ENCODE results near the gene STK32C. TPM values are rescaled to one million over a fixed set of nuclear protein-coding genes. Genes with fewer than 3 reads are reported as not detected.
"Not testable (repeated sequence)": the region's sequence is repeated elsewhere in the genome, so short reads cannot be mapped to it uniquely, and the experiment has no call there.

Gene STK32C
- total RNA-seq, 1 donor from 2014 or later: 3.4 TPM

- no peak for DNase-seq
Measured at GRCh38 chr10:132281915-132282666, 25.7 kb downstream of the STK32C start.

- no peak for DNase-seq
Measured at GRCh38 chr10:132280646-132281074, 27.1 kb downstream of the STK32C start.

DNA sequence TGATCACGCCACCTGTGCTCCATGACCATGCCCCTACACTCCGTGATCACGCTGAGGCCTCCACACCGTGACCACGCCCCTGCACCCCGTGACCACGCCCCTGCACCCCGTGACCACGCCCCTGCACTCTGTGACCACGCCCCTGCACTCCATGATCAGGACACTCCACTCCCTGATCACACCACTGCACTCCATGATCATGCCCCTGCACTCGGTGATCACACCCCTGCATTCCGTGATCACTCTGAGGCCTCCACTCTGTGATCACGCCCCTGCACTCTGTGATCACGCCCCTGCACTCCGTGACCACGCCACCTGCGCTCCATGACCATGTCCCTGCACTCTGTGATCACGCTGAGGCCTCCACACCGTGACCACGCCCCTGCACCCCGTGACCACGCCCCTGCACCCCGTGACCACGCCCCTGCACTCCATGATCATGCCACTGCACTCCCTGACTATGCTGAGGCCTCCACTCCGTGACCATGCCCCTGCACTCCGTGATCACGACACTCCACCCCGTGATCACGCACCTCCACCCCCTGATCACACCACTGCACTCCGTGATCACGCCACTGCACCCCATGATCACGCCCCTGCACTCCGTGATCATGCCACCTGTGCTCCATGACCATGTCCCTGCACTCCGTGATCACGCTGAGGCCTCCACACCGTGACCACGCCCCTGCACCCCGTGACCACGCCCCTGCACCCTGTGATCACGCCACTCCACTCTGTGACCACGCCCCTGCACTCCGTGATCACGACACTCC, 27.7 kb downstream of the STK32C start:
- DNase-seq: no peak

GRCh38 chr10:132277311-132277741, 30.4 kb downstream of the STK32C start:
- DNase-seq: no peak

GRCh38 chr10:132276706-132277105, 31.0 kb downstream of the STK32C start:
- DNase-seq: no peak

DNA sequence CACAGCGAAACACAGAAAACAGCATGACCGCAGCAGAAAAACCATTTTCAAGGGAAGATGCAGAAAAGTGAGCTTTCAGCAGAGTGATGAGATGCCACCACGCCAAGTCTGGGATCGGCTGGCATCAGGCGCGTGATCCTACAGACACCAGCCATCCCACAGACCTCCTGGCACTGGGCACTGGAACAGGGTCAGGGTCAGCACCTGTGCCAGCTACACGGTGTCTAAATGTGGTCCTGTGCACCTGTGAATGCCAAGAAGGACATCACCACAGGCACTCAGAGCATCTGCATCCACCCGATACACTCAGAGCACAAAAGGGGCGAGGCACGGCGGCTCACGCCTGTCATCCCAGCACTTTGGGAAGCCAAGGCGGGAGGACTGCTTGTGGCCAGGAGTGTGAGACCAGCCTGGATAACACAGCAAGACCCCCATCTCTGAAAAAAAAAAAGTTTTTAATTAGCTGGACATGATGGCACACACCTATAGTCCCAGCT, 31.5 kb downstream of the STK32C start:
- no peak for DNase-seq

DNA sequence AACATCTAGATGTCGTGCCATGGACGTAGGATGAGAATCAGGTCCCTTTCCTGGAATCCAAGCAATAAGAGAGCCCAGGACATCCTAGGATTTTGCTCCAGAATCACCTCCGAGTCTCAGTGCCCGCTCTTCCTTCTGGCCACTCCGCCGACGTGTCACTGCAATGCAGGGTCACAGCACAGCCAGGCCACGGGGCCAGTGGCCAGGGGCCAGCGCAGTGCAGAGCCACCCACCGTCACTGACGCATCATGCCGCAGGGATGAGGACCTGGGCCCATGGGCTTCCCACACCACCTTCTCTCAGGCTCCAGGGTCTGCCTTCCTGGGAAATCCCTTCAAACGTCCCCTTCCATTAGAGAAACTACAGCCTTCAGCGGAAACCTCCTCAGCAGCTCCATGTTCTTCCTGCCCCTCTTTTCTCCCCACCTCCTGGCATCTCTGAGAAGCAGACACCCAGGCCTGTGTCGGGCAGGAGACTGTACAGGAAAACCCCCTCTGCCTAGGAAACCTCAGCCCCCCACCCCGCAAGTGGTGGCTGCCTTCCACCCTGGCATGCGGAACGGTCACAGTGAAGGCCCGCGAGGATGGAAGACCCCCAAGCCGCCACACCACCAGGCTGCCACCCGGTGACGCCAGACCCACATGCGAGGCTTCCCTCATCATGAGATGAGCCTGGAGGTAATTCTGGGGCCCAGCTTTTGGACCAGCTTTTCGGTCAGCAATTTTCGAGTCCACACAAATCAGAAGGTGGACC, 32.1 kb downstream of the STK32C start:
- no peak for DNase-seq

DNA sequence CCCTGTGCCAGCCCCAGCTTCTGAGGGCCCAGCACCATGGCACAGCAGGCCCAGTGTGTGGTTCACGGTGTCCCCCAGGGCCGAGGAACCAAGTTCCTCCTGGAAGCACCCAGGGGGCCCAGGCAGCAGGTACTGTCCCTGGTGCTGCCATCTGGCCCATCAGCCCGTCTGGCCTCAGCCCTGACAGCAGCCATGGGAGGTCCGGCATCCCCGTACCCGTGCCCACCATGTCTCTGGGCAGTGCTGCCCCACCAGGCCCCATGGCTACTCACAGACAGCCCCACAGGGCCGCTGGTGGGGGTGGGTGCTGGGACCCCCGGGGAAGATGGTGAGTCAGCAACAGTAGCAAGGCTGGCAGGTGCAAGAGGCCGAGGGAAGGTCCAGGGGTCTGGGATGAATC, 32.8 kb downstream of the STK32C start:
- no peak for DNase-seq

DNA sequence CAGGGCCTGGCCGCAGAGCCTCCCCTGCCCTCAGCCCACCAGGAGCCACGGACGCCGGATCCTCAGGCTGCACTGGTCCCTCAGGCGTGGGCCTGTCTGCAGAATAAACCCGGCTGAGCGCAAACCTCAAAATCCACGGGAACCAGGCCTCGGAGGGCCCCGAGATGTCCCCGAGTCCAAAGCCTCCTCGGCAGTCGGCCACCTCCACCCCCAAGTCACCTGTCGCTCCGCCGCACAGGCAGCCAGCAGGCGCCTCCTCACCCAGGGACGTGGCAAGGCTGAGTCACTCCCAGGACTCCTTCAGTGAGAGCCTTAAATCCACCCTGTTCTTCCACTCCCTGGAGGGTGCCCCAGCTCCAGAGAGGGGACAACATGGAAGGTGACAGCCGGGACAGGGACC, 33.2 kb downstream of the STK32C start:
- no peak for DNase-seq

DNA sequence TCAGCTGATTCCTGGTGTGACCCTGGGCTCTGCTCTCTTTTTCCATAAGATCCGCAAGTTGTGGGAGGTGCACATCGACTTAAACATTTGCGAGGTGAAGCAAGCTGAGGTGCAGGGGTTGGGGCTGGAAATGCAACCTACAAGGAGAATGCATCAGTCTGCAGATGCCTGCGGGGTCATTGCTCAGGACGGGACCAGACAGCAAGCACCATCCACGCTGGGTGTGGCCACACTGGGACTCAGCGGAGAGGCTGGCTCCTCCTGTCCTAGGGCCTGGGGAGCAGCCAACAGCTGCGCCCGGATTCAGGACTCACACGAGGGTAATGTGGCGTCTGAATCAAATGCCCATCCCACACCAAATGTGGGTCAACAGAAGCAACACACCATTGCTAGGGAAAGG, 33.8 kb downstream of the STK32C start:
- no peak for DNase-seq

GRCh38 chr10:132273304-132273944, 34.3 kb downstream of the STK32C start:
- no peak for DNase-seq

GRCh38 chr10:132272231-132272971, 35.3 kb downstream of the STK32C start:
- no peak for DNase-seq

GRCh38 chr10:132271458-132272230, 36.1 kb downstream of the STK32C start:
- no peak for DNase-seq

- no peak for DNase-seq
Measured at GRCh38 chr10:132270721-132271457, 36.9 kb downstream of the STK32C start.

DNA sequence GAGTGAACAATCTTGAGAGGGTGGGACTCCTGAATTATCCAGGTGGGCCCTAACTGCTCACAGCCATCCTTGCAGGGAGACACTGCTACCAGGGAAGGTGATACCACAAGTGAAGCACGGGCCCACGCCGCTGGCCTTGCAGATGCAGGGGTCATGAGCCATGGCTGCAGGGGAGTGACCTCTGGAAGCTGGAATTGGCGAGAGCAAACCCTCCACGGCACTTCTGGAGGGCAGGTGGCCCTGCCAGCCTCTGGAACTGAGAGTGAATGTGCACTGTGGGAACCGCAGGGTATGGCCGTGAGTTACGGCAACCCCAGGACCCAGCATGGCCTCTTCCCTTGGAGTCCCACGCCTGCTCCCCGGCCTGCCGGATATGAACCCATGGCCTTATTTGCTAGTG, 37.5 kb downstream of the STK32C start:
- DNase-seq: no peak

DNA sequence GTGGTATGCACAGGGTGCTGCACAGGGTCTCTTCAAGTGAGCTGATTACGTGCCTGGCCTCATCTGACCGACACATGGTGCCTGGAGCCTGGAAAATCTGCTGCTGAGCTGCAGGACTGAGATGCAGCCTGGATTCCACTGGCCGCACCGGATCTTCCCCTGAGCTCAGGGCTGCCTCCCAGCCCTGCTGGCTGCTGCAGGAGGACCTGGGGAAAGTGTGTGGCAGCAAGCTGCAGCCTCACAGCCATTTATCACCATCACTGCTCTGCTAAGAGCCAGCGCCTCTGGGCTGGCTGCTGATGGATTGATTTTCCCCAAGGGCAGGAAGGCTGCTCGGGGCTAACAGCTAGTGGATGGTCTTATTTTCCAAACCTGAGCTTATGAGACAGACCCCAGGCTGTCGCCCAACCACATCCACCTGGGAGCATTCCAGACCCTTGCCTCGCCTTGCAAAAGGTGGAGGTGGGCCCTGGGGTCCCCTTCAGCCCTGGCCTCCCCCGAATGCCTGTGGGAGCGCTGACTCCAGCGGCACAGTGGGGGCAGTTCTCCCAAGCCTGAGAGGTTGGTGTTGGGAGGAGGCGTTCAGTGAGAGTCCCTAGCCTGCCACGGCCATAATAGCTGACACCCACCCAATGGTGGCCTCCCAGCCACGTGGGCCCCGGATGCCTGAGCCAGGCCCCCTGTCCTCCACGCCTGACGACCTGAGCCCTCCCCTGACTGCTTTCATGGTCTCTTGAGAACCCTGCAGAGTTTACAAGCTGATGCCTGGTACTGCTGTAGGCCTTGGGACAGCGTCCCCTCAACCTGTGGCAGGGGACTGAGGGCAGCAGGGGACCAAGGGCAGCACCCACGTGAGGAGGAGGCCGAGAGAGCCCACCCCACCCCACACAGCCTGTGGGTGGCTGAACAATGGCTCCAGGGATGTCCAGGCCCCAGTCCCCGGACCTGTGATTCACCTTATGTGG, 38.2 kb downstream of the STK32C start:
- no peak for DNase-seq

DNA sequence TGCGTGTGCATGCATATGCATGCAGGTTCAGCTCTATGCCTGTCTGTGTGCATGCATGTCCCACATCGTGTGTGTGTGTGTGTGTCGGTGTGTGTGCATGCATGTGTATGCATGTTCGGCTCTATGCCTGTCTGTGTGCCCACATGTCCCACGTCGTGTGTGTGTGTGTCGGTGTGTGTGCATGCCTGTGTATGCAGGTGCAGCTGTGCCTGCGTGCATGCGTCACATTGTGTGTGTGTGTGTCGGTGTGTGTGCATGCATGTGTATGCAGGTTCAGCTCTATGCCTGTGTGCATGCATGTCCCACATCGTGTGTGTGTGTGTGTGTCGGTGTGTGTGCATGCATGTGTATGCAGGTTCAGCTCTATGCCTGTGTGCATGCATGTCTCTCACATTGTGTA, 39.8 kb downstream of the STK32C start:
- DNase-seq: not testable (repeated sequence)

- DNase-seq: no peak
Measured at GRCh38 chr10:132266594-132267161, 41.1 kb downstream of the STK32C start.

Data from skin of body (tissue), 2 donors.